Fibroblast of lung (primary cell): ENCODE data around the gene ICOSLG. TPM values are rescaled to one million over a fixed set of nuclear protein-coding genes. Genes with fewer than 3 reads are reported as not detected.
A peak's percentile ranks its signal among the peaks of the same experiment; 100 is the strongest.
"Not testable (repeated sequence)": the region's sequence is repeated elsewhere in the genome, so short reads cannot be mapped to it uniquely, and the experiment has no call there.

Source experiments
- DNase-seq, 2 donors: peaks; one replicate each; pipeline versions ENCODE4 v3.0.0 to v3.0.0-alpha.2; 2010; ENCODE audit warnings: low read depth in 2 of 2
- H2AFZ ChIP-seq: 2 replicates; pipeline ENCODE4 v1.5.1; 2012; ENCODE audit warnings: low read length, control low read depth, inconsistent platforms
- H3K27ac ChIP-seq: 2 replicates; pipeline ENCODE4 v1.5.1; 2011; ENCODE audit warnings: low read length, control low read depth; ENCODE audit not compliant: insufficient read depth
- H3K27me3 ChIP-seq: 2 replicates; pipeline ENCODE4 v1.5.1; 2011; ENCODE audit warnings: mild to moderate bottlenecking, low read length; ENCODE audit not compliant: control insufficient read depth, insufficient read depth
- H3K36me3 ChIP-seq: 2 replicates; pipeline ENCODE4 v1.5.1; 2011; ENCODE audit warnings: low read length; ENCODE audit not compliant: control insufficient read depth, insufficient read depth
- H3K4me1 ChIP-seq: 2 replicates; pipeline ENCODE4 v1.5.1; 2011; ENCODE audit warnings: low read length; ENCODE audit not compliant: control insufficient read depth, insufficient read depth; ENCODE audit errors: extremely low read depth
- H3K4me2 ChIP-seq: 2 replicates; pipeline ENCODE4 v1.5.1; 2011; ENCODE audit warnings: low read length, control low read depth; ENCODE audit not compliant: insufficient read depth; ENCODE audit errors: extremely low read depth
- H3K4me3 ChIP-seq, 4 experiments: fragments of 200-600 bp in 1 of 4; sonication (generic) in 1 of 4; replicated peaks in 1 of 4; 2 replicates each; pipeline ENCODE4 v1.5.1; 2011 to 2016; ENCODE audit warnings: low read length in 4 of 4, low read depth in 3 of 4, mild to moderate bottlenecking in 3 of 4, control low read depth in 2 of 4, inconsistent platforms in 1 of 4, mixed read lengths in 1 of 4; ENCODE audit not compliant: insufficient read depth in 1 of 4; ENCODE audit errors: control extremely low read depth in 1 of 4
- H3K79me2 ChIP-seq: 2 replicates; pipeline ENCODE4 v1.5.1; 2012; ENCODE audit warnings: mild to moderate bottlenecking, low read length, inconsistent platforms; ENCODE audit not compliant: control insufficient read depth, insufficient read depth
- H3K9ac ChIP-seq: 2 replicates; pipeline ENCODE4 v1.5.1; 2011; ENCODE audit warnings: mild to moderate bottlenecking, low read length, control low read depth; ENCODE audit not compliant: insufficient read depth
- H3K9me3 ChIP-seq: 2 replicates; pipeline ENCODE4 v1.5.1; 2012; ENCODE audit warnings: low read depth, low read length; ENCODE audit not compliant: control insufficient read depth, insufficient read depth
- H4K20me1 ChIP-seq: 2 replicates; pipeline ENCODE4 v1.5.1; 2011; ENCODE audit warnings: low read length; ENCODE audit not compliant: control insufficient read depth, insufficient read depth; ENCODE audit errors: extremely low read depth
- EZH2 ChIP-seq: IDR thresholded peaks from 2 replicates; pipeline ENCODE4 v1.5.1; 2012; ENCODE audit warnings: low read length, control low read depth, mild to moderate bottlenecking; ENCODE audit errors: missing control alignments
- polyA plus RNA-seq, 2 donors: library from polyadenylated mRNA; depleted of rRNA in 1 of 2; stranded (reverse) in 1 of 2; unstranded in 1 of 2; fragments of >200 nt; gene quantifications; 2 replicates each; pipeline ENCODE4 v1.2.1, GENCODE V29; 2011 to 2012; ENCODE audit warnings: missing spikeins in 1 of 2
- total RNA-seq: library from RNA; depleted of rRNA; stranded (reverse); fragments of >200 nt; gene quantifications from 2 replicates; pipeline ENCODE4 v1.2.1, GENCODE V29; 2014
- TF ChIP-seq, protein P1 (sequence below), 2 donors: IDR thresholded peaks in 1 of 2; conservative IDR thresholded peaks in 1 of 2; 1 replicate in 1 of 2; 2 replicates in 1 of 2; pipeline ENCODE4 v1.5.1; 2011 to 2012; ENCODE audit warnings: low read length in 2 of 2, control low read depth in 1 of 2, inconsistent platforms in 1 of 2, low read depth in 1 of 2, mild to moderate bottlenecking in 1 of 2

The ICOSLG gene
- total and polyA plus RNA-seq, 2 donors (not counting 1 experiment from before 2014, with no cell fraction given): under 0.01 TPM; not detected in 1

DNA sequence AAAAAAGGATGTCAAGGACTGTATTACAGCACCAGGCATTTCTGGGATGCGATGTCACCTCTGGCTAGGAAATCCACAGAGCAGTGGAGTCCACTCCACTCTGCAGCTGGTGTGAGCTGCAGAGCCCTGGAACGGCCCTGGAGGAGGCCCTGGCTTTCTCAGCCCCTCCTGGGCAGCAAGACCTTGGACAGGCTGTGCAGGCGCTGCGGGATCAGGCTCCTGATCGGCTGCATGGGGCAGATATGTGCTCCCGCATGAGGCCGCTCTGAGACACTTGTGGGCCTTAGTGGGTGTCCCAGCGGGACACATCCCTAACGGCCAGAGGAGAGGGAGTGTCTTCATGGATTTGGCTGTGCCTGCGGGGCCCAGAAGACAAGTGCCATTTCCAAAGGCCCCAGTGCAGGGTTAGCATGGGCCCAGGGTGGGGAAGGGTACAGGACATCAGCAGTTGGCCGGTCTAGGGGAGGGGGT is 14.8 kb upstream of the ICOSLG start:
- peak; percentile 8 to 12 for DNase-seq
- H3K9me3 ChIP-seq: no peaks in the 10 kb centered on the region

DNA sequence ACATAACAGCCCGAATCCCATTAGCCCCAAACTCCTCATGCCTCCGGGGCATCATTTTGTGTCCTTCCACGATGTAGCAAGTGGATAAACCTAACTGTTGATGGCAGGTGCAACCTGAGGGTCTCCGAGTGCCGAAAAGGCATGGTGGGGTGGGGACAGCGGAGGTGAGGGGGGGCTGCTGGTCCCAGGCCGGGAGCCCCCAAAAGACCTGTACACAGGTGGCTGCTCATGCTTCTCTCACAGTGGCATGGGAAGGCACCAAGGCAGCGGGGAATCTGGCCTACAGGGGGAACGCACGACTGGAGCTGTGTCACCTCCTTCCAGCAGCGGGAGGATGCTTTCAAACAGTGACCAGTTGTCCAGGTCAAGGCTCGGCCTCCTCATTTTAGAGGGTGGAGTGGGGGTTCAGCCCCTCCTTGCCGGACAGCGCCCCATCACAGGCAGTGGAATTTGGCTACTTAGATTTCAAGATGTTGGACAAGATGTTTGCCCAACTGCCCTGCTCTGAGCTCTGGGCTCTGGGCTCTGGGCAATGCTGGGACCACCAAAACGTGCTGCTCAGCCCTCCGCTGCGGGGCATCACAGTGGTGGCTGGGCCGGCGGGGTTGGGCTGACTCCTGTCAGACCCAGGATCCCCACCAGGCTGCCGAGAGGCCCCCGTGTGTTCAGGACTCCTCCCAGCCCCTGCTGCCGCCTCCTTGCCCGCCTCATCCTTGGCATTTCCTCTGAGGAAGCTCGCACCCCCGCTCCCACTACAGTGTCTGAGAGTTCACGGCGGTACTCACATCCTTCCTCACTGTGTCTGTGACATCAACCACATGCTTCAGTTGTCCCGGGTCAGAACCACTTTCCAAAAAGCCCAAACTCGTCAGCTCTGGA is 13.3 kb upstream of the ICOSLG start:
- no peak overlapping the region for H3K4me3 ChIP-seq
- TF ChIP-seq, protein P1, sequence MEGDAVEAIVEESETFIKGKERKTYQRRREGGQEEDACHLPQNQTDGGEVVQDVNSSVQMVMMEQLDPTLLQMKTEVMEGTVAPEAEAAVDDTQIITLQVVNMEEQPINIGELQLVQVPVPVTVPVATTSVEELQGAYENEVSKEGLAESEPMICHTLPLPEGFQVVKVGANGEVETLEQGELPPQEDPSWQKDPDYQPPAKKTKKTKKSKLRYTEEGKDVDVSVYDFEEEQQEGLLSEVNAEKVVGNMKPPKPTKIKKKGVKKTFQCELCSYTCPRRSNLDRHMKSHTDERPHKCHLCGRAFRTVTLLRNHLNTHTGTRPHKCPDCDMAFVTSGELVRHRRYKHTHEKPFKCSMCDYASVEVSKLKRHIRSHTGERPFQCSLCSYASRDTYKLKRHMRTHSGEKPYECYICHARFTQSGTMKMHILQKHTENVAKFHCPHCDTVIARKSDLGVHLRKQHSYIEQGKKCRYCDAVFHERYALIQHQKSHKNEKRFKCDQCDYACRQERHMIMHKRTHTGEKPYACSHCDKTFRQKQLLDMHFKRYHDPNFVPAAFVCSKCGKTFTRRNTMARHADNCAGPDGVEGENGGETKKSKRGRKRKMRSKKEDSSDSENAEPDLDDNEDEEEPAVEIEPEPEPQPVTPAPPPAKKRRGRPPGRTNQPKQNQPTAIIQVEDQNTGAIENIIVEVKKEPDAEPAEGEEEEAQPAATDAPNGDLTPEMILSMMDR (conservative IDR thresholded peaks at IDR 0.05 in 1 of 2, IDR thresholded peaks at IDR 0.05 in 1 of 2; ENCODE audit: low read depth in 1 of 2, low read length in 2 of 2): no peak
- TF ChIP-seq EZH2: no peak
- no peaks in the 10 kb centered on the region for H3K79me2 ChIP-seq
- no peaks in the 10 kb centered on the region for H3K4me1 ChIP-seq
- peaks cover 2% of the 10 kb centered on the region for H3K27me3 ChIP-seq
- no peak overlapping the region for H3K9ac ChIP-seq
- no peak overlapping the region for H3K4me2 ChIP-seq
- H3K36me3 ChIP-seq: no peaks in the 10 kb centered on the region
- no peaks in the 10 kb centered on the region for H3K9me3 ChIP-seq
- no peak overlapping the region for H2AFZ ChIP-seq
- H3K27ac ChIP-seq: no peak overlapping the region
- no peak for DNase-seq
- H4K20me1 ChIP-seq: no peaks in the 10 kb centered on the region

More for the DNA sequence above, 14.8 kb upstream of the ICOSLG start:
- Histone ChIP-seq H3K9ac (no peak overlapping the region), H3K4me1 (no peaks in the 10 kb centered on the region), H3K4me3 (no peak overlapping the region), H3K4me2 (no peak overlapping the region), H3K27ac (no peak overlapping the region), H3K36me3 (no peaks in the 10 kb centered on the region), H3K27me3 (peaks cover 4% of the 10 kb centered on the region), H2AFZ (no peak overlapping the region), H4K20me1 (no peaks in the 10 kb centered on the region), H3K79me2 (no peaks in the 10 kb centered on the region)
- TF ChIP-seq EZH2: no peak
- TF ChIP-seq, protein P1 (conservative IDR thresholded peaks at IDR 0.05 in 1 of 2, IDR thresholded peaks at IDR 0.05 in 1 of 2; ENCODE audit: low read depth in 1 of 2, low read length in 2 of 2): no peak

- H3K4me3 ChIP-seq, H3K4me2 ChIP-seq, H3K79me2 ChIP-seq, H3K27ac ChIP-seq, H3K27me3 ChIP-seq, DNase-seq, H3K9me3 ChIP-seq, H2AFZ ChIP-seq, H3K9ac ChIP-seq, H3K4me1 ChIP-seq, H3K36me3 ChIP-seq, H4K20me1 ChIP-seq: not testable (repeated sequence)
These were observed 8.7 kb upstream of the ICOSLG start for GRCh38 chr21:44249204-44250037.

- not testable (repeated sequence) for H3K36me3 ChIP-seq, H3K79me2 ChIP-seq, H4K20me1 ChIP-seq, H2AFZ ChIP-seq, H3K9ac ChIP-seq, H3K4me1 ChIP-seq, H3K9me3 ChIP-seq, H3K27me3 ChIP-seq, H3K4me3 ChIP-seq, DNase-seq, H3K27ac ChIP-seq, H3K4me2 ChIP-seq
These were observed 7.2 kb upstream of the ICOSLG start for GRCh38 chr21:44247904-44248303.

- H3K4me1 ChIP-seq, H3K9me3 ChIP-seq, H3K27ac ChIP-seq, H4K20me1 ChIP-seq, H3K79me2 ChIP-seq, H3K36me3 ChIP-seq, DNase-seq, H3K27me3 ChIP-seq, H3K4me3 ChIP-seq, H2AFZ ChIP-seq, H3K4me2 ChIP-seq, H3K9ac ChIP-seq: not testable (repeated sequence)
These were observed 3.2 kb upstream of the ICOSLG start for GRCh38 chr21:44243980-44244379.
